Panc1 (cell line): ENCODE data around the gene TRPC3.

Experiments used
- TCF7L2 ChIP-seq: IDR thresholded peaks from 2 replicates; pipeline ENCODE4 v1.6.1; 2011; ENCODE audit warnings: mild to moderate bottlenecking, low read depth, low read length, inconsistent platforms
- TF ChIP-seq, protein P1 (sequence below): fragments of 450-650 bp; IDR thresholded peaks from 2 replicates; pipeline ENCODE4 v1.5.1; 2017; ENCODE audit warnings: mild to moderate bottlenecking

DNA sequence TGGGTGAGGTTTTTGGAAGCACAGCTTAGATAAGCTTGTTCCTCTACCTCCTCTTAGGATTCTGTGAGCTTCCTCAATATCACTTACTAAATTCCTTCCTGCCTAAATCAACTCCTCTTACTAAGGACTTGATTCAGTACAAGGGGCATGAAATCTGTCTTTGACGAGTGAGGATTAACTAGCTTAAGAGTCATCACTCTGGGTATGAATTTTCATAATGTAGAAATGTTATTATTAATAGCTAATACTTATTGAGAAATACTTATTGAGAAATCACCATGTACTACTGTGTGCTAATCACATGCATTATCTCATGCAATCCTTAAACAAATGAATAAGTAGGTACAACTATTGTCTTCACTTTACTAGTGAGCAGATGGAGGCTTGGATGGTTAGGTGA is 28.6 kb downstream of the TRPC3 start:
- TF ChIP-seq, protein P1, sequence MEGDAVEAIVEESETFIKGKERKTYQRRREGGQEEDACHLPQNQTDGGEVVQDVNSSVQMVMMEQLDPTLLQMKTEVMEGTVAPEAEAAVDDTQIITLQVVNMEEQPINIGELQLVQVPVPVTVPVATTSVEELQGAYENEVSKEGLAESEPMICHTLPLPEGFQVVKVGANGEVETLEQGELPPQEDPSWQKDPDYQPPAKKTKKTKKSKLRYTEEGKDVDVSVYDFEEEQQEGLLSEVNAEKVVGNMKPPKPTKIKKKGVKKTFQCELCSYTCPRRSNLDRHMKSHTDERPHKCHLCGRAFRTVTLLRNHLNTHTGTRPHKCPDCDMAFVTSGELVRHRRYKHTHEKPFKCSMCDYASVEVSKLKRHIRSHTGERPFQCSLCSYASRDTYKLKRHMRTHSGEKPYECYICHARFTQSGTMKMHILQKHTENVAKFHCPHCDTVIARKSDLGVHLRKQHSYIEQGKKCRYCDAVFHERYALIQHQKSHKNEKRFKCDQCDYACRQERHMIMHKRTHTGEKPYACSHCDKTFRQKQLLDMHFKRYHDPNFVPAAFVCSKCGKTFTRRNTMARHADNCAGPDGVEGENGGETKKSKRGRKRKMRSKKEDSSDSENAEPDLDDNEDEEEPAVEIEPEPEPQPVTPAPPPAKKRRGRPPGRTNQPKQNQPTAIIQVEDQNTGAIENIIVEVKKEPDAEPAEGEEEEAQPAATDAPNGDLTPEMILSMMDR: no peak
- TF ChIP-seq TCF7L2: no peak
